ENCODE measurements around the gene COL4A1.

Gene COL4A1

GRCh38 chr13:110341445-110342244 lies 34.7 kb upstream of the COL4A1 start:
- DNase-seq, result no peak

GRCh38 chr13:110340812-110341444 lies 34.0 kb upstream of the COL4A1 start:
- DNase-seq, result no peak

DNA sequence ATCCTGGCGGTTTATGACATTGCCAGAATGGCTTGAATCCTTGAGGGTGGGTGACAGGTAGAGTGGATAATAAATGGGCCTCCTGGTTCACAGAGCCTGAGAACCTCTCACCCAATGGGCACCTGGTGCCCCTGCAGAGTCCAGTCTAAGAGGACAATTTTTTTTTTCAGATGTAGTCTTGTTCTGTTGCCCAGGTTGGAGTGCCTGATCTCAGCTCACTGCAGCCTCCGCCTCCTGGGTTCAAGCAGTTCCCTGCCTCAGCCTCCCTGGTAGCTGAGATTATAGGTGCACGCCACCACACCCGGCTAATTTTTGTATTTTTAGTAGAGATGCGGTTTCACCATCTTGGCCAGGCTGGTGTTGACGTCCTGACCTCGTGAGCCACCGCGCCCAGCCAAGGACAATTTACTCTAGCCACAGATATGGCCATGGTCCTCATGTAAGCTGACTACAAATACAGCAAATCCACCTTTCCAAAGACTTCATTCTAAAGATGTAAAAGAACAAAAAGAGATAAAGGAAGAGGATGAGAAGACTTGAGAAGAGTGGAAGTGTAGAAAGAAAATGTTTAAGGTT lies 33.1 kb upstream of the COL4A1 start:
- DNase-seq, result no peak

- DNase-seq, result no peak
Observed at GRCh38 chr13:110339263-110339662, 32.3 kb upstream of the COL4A1 start.

DNA sequence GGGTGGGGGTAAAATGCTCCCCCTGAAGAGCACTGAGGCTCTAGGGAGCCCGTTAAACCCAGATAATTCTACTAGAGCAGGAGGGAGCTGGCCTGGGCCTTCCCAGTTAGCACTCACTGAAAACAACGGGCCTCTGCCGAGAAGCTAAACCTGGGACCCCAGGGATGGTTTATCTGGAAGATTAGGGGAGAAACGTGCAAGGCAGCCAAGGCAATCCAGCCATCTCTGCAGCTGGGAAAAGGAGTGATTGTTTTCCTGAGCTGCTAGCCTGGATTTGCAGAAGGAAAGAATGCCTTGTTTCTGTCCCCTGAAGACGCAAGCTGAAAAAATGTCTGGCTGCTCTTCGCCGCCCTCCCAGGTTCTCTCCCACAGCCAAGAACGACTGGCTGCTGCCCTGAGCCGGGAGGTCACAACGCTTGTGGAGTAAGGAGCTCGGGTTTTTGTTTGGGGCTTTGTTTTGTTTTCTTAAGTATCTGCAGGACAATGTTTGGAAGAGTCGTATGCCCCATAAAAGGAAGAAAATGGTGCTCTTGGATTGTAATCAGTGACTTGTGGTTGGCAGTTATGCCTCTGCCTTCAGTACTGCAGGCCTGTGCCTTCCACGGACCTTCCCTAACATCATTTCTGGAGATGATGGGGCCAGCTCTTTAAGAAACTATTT lies 31.6 kb upstream of the COL4A1 start:
- DNase-seq, result no peak

DNA sequence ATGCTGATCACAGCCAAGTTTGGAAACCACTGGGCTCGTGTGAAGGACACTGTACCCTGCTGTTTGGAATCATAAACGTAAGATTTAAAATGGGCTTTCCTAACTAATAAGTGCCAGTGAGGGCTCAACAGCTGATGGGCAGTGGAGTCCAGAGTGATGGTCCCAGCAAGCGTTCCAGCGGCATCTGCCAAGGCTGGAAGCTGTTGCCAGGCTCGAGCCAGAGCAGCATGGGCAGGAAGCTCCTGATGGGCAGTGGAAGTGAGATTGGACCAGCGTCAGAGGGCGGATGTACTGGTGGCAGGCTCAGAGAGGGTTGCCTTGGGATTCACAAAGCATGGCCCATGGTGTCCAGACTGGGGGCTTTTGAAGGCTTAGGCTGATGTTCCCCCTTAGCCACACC lies 30.3 kb upstream of the COL4A1 start:
- DNase-seq, result no peak

GRCh38 chr13:110336681-110337080 lies 29.7 kb upstream of the COL4A1 start:
- DNase-seq, result no peak

DNA sequence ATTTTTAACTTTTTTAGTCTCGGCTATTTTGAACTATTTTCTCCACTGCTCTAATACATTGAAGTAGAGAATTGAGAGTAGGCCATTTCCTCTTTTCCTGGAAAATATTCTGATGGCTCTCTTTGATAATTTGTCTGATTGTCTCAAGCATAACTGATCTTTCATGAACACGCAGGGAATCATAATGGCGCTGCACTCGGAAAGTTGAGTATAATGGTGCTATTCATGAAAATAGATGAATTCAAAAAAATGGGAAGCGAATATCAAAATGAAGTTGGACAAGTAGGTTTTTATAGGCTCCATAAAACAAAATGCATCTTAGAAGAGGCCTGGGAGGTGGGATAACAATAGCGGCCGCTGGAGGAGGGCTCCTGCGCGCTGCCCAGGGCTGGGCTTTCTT lies 29.2 kb upstream of the COL4A1 start:
- no peak for DNase-seq

GRCh38 chr13:110334841-110335490 lies 28.0 kb upstream of the COL4A1 start:
- DNase-seq, result no peak

- no peak for DNase-seq
Observed at GRCh38 chr13:110334256-110334655, 27.3 kb upstream of the COL4A1 start.

- DNase-seq, result no peak
Observed at GRCh38 chr13:110333837-110334236, 26.9 kb upstream of the COL4A1 start.

- DNase-seq, result no peak
Observed at GRCh38 chr13:110332750-110333149, 25.8 kb upstream of the COL4A1 start.

GRCh38 chr13:110331362-110331761 lies 24.4 kb upstream of the COL4A1 start:
- DNase-seq, result no peak

- no peak for DNase-seq
Observed at GRCh38 chr13:110330491-110331011, 23.6 kb upstream of the COL4A1 start.

DNA sequence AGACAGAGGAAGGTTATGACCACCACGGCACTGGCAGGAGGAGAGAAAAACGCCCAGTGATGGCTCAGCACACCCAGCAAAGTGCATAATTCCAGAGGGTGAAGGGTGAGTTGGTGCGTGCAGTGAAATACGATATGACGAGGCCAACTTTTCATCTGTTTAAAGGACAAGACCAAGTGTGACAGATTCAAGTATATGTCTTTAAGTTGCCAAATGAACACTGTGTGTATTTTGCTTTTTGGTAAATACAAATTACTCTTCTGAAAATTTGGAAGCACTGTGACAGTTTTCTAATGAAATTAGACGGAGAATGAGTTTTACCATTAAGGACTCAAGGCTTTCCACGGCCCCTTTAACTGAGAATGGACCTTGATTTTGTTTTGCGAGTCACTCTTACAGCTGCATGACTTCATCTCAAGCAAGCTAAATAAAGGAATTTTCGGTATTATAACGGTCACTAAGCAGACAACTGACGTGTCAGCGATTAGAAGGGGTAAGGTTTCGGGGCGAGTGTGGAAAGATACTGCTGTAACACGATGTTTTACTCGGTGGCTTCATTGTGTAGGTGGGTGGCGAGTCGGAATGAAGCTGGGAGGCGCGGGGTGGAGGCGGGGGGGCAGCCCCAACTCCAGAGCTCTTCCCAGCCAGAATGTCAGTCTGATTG lies 23.0 kb upstream of the COL4A1 start:
- no peak for DNase-seq

DNA sequence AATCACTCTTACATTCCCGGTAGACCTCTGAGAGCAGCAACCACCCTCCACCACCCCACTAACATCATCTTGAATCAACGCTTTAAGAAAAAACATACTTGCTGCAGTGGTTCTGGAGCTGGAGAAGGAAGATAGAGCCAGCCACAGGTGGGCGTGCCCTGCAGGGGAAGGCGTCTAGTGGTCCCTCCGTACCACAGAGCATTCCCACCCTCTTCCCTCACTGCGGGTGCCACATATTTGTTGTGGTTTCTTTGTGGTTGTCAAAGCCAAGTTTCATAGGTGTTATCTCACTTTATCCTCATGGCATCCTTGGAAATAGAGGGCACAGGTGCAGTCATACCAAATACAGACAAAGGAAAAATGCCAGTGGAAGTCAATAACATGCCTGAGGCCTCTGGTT lies 22.3 kb upstream of the COL4A1 start:
- no peak for DNase-seq

- no peak for DNase-seq
Observed at GRCh38 chr13:110328573-110328972, 21.6 kb upstream of the COL4A1 start.

DNA sequence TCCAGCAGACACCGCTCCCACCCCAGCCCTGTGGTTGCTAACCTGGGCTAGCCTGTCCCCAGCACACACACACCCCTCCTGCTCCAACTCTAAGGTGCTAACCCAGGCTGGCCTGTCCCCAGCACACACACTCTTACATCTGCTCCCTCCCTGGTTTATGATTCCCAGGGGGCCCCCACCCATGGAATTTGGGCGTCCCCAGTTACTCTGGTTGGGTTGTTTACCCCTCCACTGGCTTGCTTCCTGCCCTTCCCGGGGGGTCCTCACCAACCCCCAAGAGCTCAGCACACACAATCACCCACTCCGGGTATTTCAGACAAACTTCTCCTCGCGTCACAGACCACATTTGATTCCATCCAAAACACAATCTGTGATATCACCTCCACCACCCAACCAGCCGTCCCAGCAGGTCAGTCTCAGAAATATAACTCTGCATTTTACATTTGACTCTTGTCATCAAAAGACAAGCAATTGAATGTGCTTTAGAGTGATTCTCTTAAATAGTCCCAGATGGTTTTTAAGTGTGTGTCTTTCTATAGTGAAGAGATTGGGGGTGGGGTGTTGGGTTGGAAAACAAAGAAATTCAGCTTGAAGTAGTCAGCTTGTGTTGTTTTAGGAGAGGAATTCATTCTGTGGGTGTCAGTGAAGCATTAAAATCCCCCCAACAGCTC lies 20.2 kb upstream of the COL4A1 start:
- no peak for DNase-seq

DNA sequence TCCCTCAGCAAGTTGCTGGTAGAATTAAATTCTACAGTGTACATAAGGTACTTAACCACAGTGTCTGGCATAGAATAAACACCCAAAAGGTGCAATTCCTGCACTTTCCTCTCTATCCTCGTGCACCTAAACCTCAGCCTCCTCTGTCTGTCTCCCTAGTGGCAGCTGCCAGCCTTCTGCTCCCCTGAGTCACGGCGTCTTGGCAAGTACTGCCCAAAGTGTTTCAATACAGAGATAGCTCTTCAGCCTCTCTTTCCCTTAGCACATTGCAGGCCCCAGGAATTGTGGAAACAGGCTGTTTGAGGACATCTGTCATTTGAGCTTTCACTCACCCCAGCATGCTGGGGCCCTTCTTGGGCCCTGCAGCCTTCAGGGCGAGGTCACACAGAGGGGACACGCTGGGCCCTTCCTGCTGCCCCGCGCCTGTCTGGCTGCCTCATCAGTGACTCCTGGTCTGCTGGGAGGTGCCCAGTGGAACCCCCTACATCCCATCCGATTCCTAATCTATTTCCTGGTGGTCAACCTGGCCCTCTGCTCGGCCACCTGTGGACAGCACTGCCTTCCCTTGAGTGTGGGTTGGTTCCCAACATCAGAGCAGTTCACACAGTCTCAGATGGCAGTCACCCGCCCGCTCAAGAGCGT lies 19.4 kb upstream of the COL4A1 start:
- no peak for DNase-seq

DNA sequence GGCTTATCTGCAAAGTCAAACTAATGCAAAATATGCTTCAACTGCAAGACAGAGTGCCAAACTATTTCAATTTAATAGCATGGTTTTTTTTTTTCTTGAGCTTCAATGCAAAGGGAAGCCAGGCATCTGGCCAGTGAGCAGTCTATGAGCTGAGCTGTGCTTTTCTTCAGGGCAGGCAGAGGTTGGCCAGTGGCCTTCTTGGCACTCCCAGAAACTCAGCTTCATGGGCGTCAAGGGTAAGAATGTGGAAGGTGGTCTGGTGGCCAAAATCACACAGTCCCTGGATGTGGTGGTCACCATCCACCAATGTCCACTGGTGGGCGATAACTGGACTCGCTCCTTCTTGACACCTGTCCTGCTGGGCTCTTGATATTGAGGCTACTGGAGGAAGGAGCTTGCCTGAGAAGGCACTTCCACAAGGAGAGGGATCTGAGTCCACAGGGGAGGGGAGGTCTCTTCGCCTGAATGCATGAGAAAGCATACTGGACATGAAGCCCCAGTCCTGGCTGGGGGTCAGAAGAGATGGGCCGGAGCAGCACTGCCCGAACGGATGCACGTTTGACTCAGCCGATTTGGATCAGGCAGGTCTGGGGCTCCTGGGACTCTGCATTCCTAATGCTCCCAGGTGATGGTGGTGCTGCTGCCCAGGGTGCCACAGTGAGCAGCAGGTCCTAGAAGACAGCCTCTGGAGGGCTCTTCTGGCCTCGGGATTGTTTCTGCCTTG lies 17.2 kb upstream of the COL4A1 start:
- DNase-seq, result no peak

All from Kasumi-1 (cell line).